Kidney (tissue), 14 donors: Measurements from ENCODE around the gene LRRK1. TPM values are rescaled to one million over a fixed set of nuclear protein-coding genes. Genes with fewer than 3 reads are reported as not detected.

Experiments
- DNase-seq, 5 donors: peaks; one replicate each; pipeline ENCODE4 v3.0.0-alpha.2; 2013 to 2020
- FAIRE-seq: peaks from 2 replicates; lab custom pipeline; 2012; peaks lifted over from hg19 to GRCh38; lab: Jason Lieb, UNC
- H3K27ac ChIP-seq, 2 donors: one replicate each; pipeline ENCODE4 v1.7.0; 2013; ENCODE audit warnings: low read depth in 2 of 2, low read length in 2 of 2, inconsistent platforms in 1 of 2
- H3K27me3 ChIP-seq: one replicate; pipeline ENCODE4 v1.7.1; 2013; ENCODE audit warnings: low read length, inconsistent platforms; ENCODE audit not compliant: control insufficient read depth, insufficient read depth
- H3K36me3 ChIP-seq, 3 donors: one replicate each; pipeline versions ENCODE4 v1.7.0 to v1.7.1; 2013; ENCODE audit warnings: low read length in 3 of 3, control low read depth in 1 of 3, inconsistent platforms in 1 of 3; ENCODE audit not compliant: insufficient read depth in 3 of 3, control insufficient read depth in 2 of 3
- H3K4me1 ChIP-seq, 3 donors: one replicate each; pipeline versions ENCODE4 v1.7.0 to v1.7.1; 2013; ENCODE audit warnings: low read length in 3 of 3, inconsistent platforms in 1 of 3, low read depth in 1 of 3; ENCODE audit not compliant: control insufficient read depth in 2 of 3, insufficient read depth in 2 of 3
- H3K4me3 ChIP-seq, 3 donors: one replicate each; pipeline versions ENCODE4 v1.7.0 to v1.8.1; 2013; ENCODE audit warnings: low read length in 3 of 3, control low read depth in 1 of 3, inconsistent platforms in 1 of 3
- H3K9ac ChIP-seq, 3 donors: one replicate each; pipeline versions ENCODE4 v1.7.0 to v1.7.1; 2013; ENCODE audit warnings: low read length in 3 of 3, control low read depth in 1 of 3, inconsistent platforms in 1 of 3
- H3K9me3 ChIP-seq, 3 donors: one replicate each; pipeline versions ENCODE4 v1.7.0 to v1.7.1; 2013; ENCODE audit warnings: low read length in 3 of 3, control low read depth in 1 of 3, inconsistent platforms in 1 of 3; ENCODE audit not compliant: control insufficient read depth in 2 of 3, insufficient read depth in 1 of 3
- intact Hi-C: fragments of 100-400 bp; cut with DNase I; formaldehyde crosslinking; loops from one replicate; pipeline ENCODE4 v1.11.1; 2022
- polyA plus RNA-seq: library from polyadenylated mRNA; stranded (reverse); fragments of 350-450 nt; fragmentation: Illumina TruSeq; extraction: RNeasy Lipid Tissue Mini Kit (QIAGEN cat#74804); gene quantifications from one replicate; pipeline ENCODE4 v1.2.3, GENCODE V29; 2014; ENCODE audit warnings: low read depth, low replicate concordance; ENCODE audit not compliant: insufficient read depth
- total RNA-seq: library from RNA; stranded (reverse); fragmentation: NEBNext Ultra II Directional; extraction: Animal tissue kit (Norgen Biotek cat#: 25700); gene quantifications from one replicate; pipeline ENCODE4 v1.2.1, GENCODE V29; 2021
- TF ChIP-seq, protein P1 (sequence below): IDR thresholded peaks from 3 replicates; pipeline ENCODE4 v1.5.1; 2012; ENCODE audit warnings: mild to moderate bottlenecking, moderate library complexity, borderline replicate concordance; ENCODE audit not compliant: insufficient read depth; ENCODE audit errors: extremely low read depth
- donor health status: control.
- donor health status: control.
- donor health status: control.
- donor health status: control.
- donor health status: control.
- donor health status: DM: yes; HTN: yes; CAD: no.
- donor health status: Normal renal cell carcinoma (clear cell type).

LRRK1 gene
- total and polyA plus RNA-seq, 2 donors from 2014 or later = 1.1 to 24.9 TPM

- TF ChIP-seq, protein P1, sequence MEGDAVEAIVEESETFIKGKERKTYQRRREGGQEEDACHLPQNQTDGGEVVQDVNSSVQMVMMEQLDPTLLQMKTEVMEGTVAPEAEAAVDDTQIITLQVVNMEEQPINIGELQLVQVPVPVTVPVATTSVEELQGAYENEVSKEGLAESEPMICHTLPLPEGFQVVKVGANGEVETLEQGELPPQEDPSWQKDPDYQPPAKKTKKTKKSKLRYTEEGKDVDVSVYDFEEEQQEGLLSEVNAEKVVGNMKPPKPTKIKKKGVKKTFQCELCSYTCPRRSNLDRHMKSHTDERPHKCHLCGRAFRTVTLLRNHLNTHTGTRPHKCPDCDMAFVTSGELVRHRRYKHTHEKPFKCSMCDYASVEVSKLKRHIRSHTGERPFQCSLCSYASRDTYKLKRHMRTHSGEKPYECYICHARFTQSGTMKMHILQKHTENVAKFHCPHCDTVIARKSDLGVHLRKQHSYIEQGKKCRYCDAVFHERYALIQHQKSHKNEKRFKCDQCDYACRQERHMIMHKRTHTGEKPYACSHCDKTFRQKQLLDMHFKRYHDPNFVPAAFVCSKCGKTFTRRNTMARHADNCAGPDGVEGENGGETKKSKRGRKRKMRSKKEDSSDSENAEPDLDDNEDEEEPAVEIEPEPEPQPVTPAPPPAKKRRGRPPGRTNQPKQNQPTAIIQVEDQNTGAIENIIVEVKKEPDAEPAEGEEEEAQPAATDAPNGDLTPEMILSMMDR = no peak
These were observed 15.0 kb downstream of the LRRK1 start for GRCh38 chr15:100934166-100934565.

GRCh38 chr15:100934726-100935125 lies 15.6 kb downstream of the LRRK1 start:
- no peak for FAIRE-seq

More at GRCh38 chr15:100934166-100934565, 15.0 kb downstream of the LRRK1 start:
- H3K9ac ChIP-seq = no peak overlapping the region
- no peaks in the 10 kb centered on the region for H3K4me1 ChIP-seq
- FAIRE-seq = no peak
- no peaks in the 10 kb centered on the region for H3K9me3 ChIP-seq
- no peak overlapping the region for H3K4me3 ChIP-seq
- no peak overlapping the region for H3K27ac ChIP-seq
- no peak for DNase-seq
- no peaks in the 10 kb centered on the region for H3K27me3 ChIP-seq
- H3K36me3 ChIP-seq = no peaks in the 10 kb centered on the region
- intact Hi-C loops = no loop called here

GRCh38 chr15:100937171-100937570 lies 18.0 kb downstream of the LRRK1 start:
- no peaks in the 10 kb centered on the region for H3K36me3 ChIP-seq
- intact Hi-C loops = no loop called here
- H3K27me3 ChIP-seq = no peaks in the 10 kb centered on the region
- H3K9ac ChIP-seq = no peak overlapping the region
- no peaks in the 10 kb centered on the region for H3K4me1 ChIP-seq
- no peak for FAIRE-seq
- DNase-seq = no peak
- no peak overlapping the region for H3K4me3 ChIP-seq
- H3K27ac ChIP-seq = no peak overlapping the region
- TF ChIP-seq, protein P1 = no peak
- H3K9me3 ChIP-seq = no peaks in the 10 kb centered on the region

More at GRCh38 chr15:100934726-100935125, 15.6 kb downstream of the LRRK1 start:
- Histone ChIP-seq H3K4me3 (no peak overlapping the region), H3K27ac (no peak overlapping the region), H3K27me3 (no peaks in the 10 kb centered on the region), H3K9me3 (no peaks in the 10 kb centered on the region), H3K36me3 (no peaks in the 10 kb centered on the region), H3K9ac (no peak overlapping the region), H3K4me1 (no peaks in the 10 kb centered on the region)
- TF ChIP-seq, protein P1 = no peak
- intact Hi-C loops = no loop called here
- no peak for DNase-seq

- Histone ChIP-seq H3K4me1 (peaks cover 0 to 2% (median 0%) of the 10 kb centered on the region in 3 donors), H3K27ac (no peak overlapping the region), H3K9me3 (no peaks in the 10 kb centered on the region), H3K27me3 (no peaks in the 10 kb centered on the region), H3K36me3 (no peaks in the 10 kb centered on the region), H3K9ac (no peak overlapping the region), H3K4me3 (no peak overlapping the region)
- intact Hi-C loops = no loop called here
- no peak for FAIRE-seq
- TF ChIP-seq, protein P1 = no peak
- no peak for DNase-seq
These were observed 20.6 kb downstream of the LRRK1 start for GRCh38 chr15:100939791-100940190.
